GM19043 (cell line): Measurements from ENCODE around the gene TMSB10.
"Not testable (repeated sequence)": the region's sequence is repeated elsewhere in the genome, so short reads cannot be mapped to it uniquely, and the experiment has no call there.

ENCODE experiments used
- ATAC-seq: cut with Tn5 transposase; IDR thresholded peaks from one replicate; pipeline ENCODE4 v1.9.1; 2021; ENCODE audit warnings: low read depth; ENCODE audit not compliant: unreplicated experiment

TMSB10 gene

GRCh38 chr2:84905181-84906107, at the start of gene TMSB10:
TSS of gene TMSB10 (plus strand) at chr2:84905656.
- ATAC-seq, result peak; percentile 45

- ATAC-seq, result no peak
These were observed 49.7 kb upstream of the TMSB10 start for GRCh38 chr2:84855731-84856130.

- ATAC-seq, result no peak
These were observed 48.7 kb upstream of the TMSB10 start for GRCh38 chr2:84856787-84857186.

GRCh38 chr2:84857566-84857965, 47.9 kb upstream of the TMSB10 start:
- ATAC-seq, result no peak

- ATAC-seq, result no peak
These were observed 47.3 kb upstream of the TMSB10 start for GRCh38 chr2:84858123-84858522.

- no peak for ATAC-seq
These were observed 46.5 kb upstream of the TMSB10 start for GRCh38 chr2:84858937-84859336.

- ATAC-seq, result no peak
These were observed 43.9 kb upstream of the TMSB10 start for GRCh38 chr2:84861539-84861938.

GRCh38 chr2:84862006-84862405, 43.5 kb upstream of the TMSB10 start:
- no peak for ATAC-seq

- no peak for ATAC-seq
These were observed 40.2 kb upstream of the TMSB10 start for GRCh38 chr2:84865181-84865783.

GRCh38 chr2:84866122-84866521, 39.3 kb upstream of the TMSB10 start:
- ATAC-seq, result no peak

GRCh38 chr2:84868327-84868726, 37.1 kb upstream of the TMSB10 start:
- ATAC-seq, result not testable (repeated sequence)

GRCh38 chr2:84870306-84870705, 35.1 kb upstream of the TMSB10 start:
- ATAC-seq, result no peak

- ATAC-seq, result not testable (repeated sequence)
These were observed 32.8 kb upstream of the TMSB10 start for GRCh38 chr2:84872691-84873090.

- no peak for ATAC-seq
These were observed 32.1 kb upstream of the TMSB10 start for GRCh38 chr2:84873350-84873749.

- no peak for ATAC-seq
These were observed 30.9 kb upstream of the TMSB10 start for GRCh38 chr2:84874381-84875212.

- ATAC-seq, result no peak
These were observed 30.3 kb upstream of the TMSB10 start for GRCh38 chr2:84875213-84875560.

- ATAC-seq, result not testable (repeated sequence)
These were observed 29.8 kb upstream of the TMSB10 start for GRCh38 chr2:84875619-84876018.

- no peak for ATAC-seq
These were observed 29.1 kb upstream of the TMSB10 start for GRCh38 chr2:84876369-84876768.

GRCh38 chr2:84878459-84878858, 27.0 kb upstream of the TMSB10 start:
- ATAC-seq, result peak; percentile 28

- no peak for ATAC-seq
These were observed 26.4 kb upstream of the TMSB10 start for GRCh38 chr2:84878896-84879583.
